GM12878 (cell line): Measurements from ENCODE around the gene METTL1. TPM values are rescaled to one million over a fixed set of nuclear protein-coding genes. Genes with fewer than 3 reads are reported as not detected.

Experiments
- ATAC-seq: fragments of 200-7000 bp; cut with Tn5 transposase; 3 replicates; pipeline ENCODE4 v1.9.1; 2020; ENCODE audit warnings: mild to moderate bottlenecking, moderate library complexity
- BruUV-seq: library from RNA; stranded (reverse); fragments of 400-500 nt; replicated peaks from 2 replicates; lab custom pipeline; 2021; lab: Mats Ljungman, UMichigan
- CTCF ChIA-PET: fragments of 300-600 bp; sonication (Branson Sonifier 250); formaldehyde crosslinking; extraction: SDS; loops from one replicate; lab custom pipeline; 2021; ENCODE audit warnings: inconsistent platforms; lab: Yijun Ruan, JAX
- POLR2A ChIA-PET: fragments of 350-600 bp; formaldehyde crosslinking; extraction: SDS; loops from one replicate; lab custom pipeline; 2021; ENCODE audit warnings: inconsistent platforms; lab: Charles Lee
- RAD21 ChIA-PET: fragments of 300-600 bp; sonication (Branson Sonifier 250); formaldehyde crosslinking; loops from one replicate; lab custom pipeline; 2023; ENCODE audit warnings: antibody characterized with exemption; ENCODE audit not compliant: unreplicated experiment; lab: Charles Lee
- SMC1A ChIA-PET: fragments of 300-600 bp; sonication (Branson Sonifier 250); formaldehyde crosslinking; loops from one replicate; lab custom pipeline; 2023; ENCODE audit not compliant: unreplicated experiment, uncharacterized antibody; lab: Charles Lee
- DNase-seq: peaks from one replicate; pipeline ENCODE4 v3.0.0-alpha.2; 2011; ENCODE audit warnings: low read depth, low spot score
- FAIRE-seq: peaks from 3 replicates; lab custom pipeline; 2011; peaks lifted over from hg19 to GRCh38; lab: Jason Lieb, UNC
- H2AFZ ChIP-seq: 2 replicates; pipeline ENCODE4 v1.6.0; 2011; ENCODE audit warnings: low read depth, low read length, control low read depth; ENCODE audit not compliant: control insufficient read depth
- H3K27ac ChIP-seq: 2 replicates; pipeline ENCODE4 v1.5.1; 2011; ENCODE audit warnings: control low read depth; ENCODE audit not compliant: control insufficient read depth, insufficient read depth
- H3K27me3 ChIP-seq, 2 experiments: replicated peaks in 1 of 2; 2 replicates each; pipeline versions ENCODE4 v1.6.0 to v1.6.1; 2011; ENCODE audit warnings: low read length in 1 of 2; ENCODE audit not compliant: control insufficient read depth in 2 of 2, insufficient read depth in 2 of 2
- H3K36me3 ChIP-seq, 2 experiments: 2 replicates each; pipeline ENCODE4 v1.5.1; 2011; ENCODE audit warnings: low read length in 1 of 2; ENCODE audit not compliant: control insufficient read depth in 2 of 2, insufficient read depth in 2 of 2
- H3K4me1 ChIP-seq: 2 replicates; pipeline ENCODE4 v1.6.1; 2011; ENCODE audit warnings: mild to moderate bottlenecking, low read length, moderate library complexity, mixed read lengths; ENCODE audit not compliant: control insufficient read depth, insufficient read depth
- H3K4me2 ChIP-seq: 2 replicates; pipeline ENCODE4 v1.6.0; 2011; ENCODE audit warnings: control low read depth; ENCODE audit not compliant: control insufficient read depth, insufficient read depth
- H3K4me3 ChIP-seq: fragments of 200-600 bp; sonication (generic); 2 replicates; pipeline ENCODE4 v1.5.1; 2016
- H3K79me2 ChIP-seq: 2 replicates; pipeline ENCODE4 v1.6.0; 2011; ENCODE audit warnings: low read length; ENCODE audit not compliant: control insufficient read depth, insufficient read depth
- H3K9ac ChIP-seq: 2 replicates; pipeline ENCODE4 v1.8.0; 2011; ENCODE audit warnings: low read length, control low read depth, mixed read lengths; ENCODE audit not compliant: control insufficient read depth, insufficient read depth
- H3K9me3 ChIP-seq: replicated peaks from 3 replicates; pipeline ENCODE4 v1.5.1; 2011; ENCODE audit warnings: mild to moderate bottlenecking, low read length; ENCODE audit not compliant: control insufficient read depth, insufficient read depth
- H4K20me1 ChIP-seq: 2 replicates; pipeline ENCODE4 v1.6.0; 2011; ENCODE audit not compliant: control insufficient read depth, insufficient read depth
- CBX3 ChIP-seq: fragments of 200-600 bp; sonication (generic); IDR thresholded peaks from 2 replicates; pipeline ENCODE4 v1.6.1; 2016; ENCODE audit warnings: low read depth, borderline replicate concordance
- CHD1 ChIP-seq: IDR thresholded peaks from 2 replicates; pipeline ENCODE4 v1.6.1; 2012; ENCODE audit warnings: low read depth, low read length, improper control_type of control experiment
- DPF2 ChIP-seq: fragments of 450-650 bp; IDR thresholded peaks from 2 replicates; pipeline ENCODE4 v1.6.1; 2017; ENCODE audit warnings: mild to moderate bottlenecking
- ETV6 ChIP-seq, 2 experiments: fragments of 450-650 bp in 1 of 2; IDR thresholded peaks in 1 of 2; conservative IDR thresholded peaks in 1 of 2; 2 replicates each; pipeline ENCODE4 v1.6.1; 2014; ENCODE audit warnings: antibody characterized with exemption in 1 of 2, borderline replicate concordance in 1 of 2, low read depth in 1 of 2, mild to moderate bottlenecking in 1 of 2, moderate library complexity in 1 of 2
- FOS ChIP-seq: IDR thresholded peaks from 3 replicates; pipeline ENCODE4 v1.6.1; 2011; ENCODE audit warnings: borderline replicate concordance; ENCODE audit not compliant: insufficient read length; ENCODE audit errors: extremely low read depth
- KAT2A ChIP-seq: conservative IDR thresholded peaks from 2 replicates; pipeline ENCODE4 v1.6.1; 2011; ENCODE audit warnings: low read depth, low read length; ENCODE audit not compliant: control insufficient read depth
- MYB ChIP-seq: fragments of 150-350 bp; IDR thresholded peaks from 2 replicates; pipeline ENCODE4 v1.6.1; 2014; ENCODE audit warnings: mild to moderate bottlenecking, low read depth, low read length, borderline replicate concordance
- RAD51 ChIP-seq: fragments of 450-650 bp; IDR thresholded peaks from 2 replicates; pipeline ENCODE4 v1.6.1; 2016; ENCODE audit warnings: moderate library complexity, mild to moderate bottlenecking, inconsistent platforms
- SP1 ChIP-seq: IDR thresholded peaks from one replicate; pipeline ENCODE4 v1.6.1; 2011; ENCODE audit warnings: low read depth, low read length
- SPI1 ChIP-seq: IDR thresholded peaks from 2 replicates; pipeline ENCODE4 v1.6.1; 2011; ENCODE audit warnings: low read depth, mild to moderate bottlenecking, low read length, moderate library complexity, borderline replicate concordance; ENCODE audit not compliant: insufficient read depth
- SREBF2 ChIP-seq: IDR thresholded peaks from 2 replicates; pipeline ENCODE4 v1.6.1; 2012; ENCODE audit warnings: mild to moderate bottlenecking, low read length
- TCF3 ChIP-seq: IDR thresholded peaks from 2 replicates; pipeline ENCODE4 v1.6.1; 2012; ENCODE audit warnings: low read depth, mild to moderate bottlenecking, low read length, borderline replicate concordance; ENCODE audit not compliant: insufficient read depth
- TCF7 ChIP-seq: IDR thresholded peaks from 2 replicates; pipeline ENCODE4 v1.6.1; 2014; ENCODE audit warnings: antibody characterized with exemption, borderline replicate concordance
- WGBS: methylation state at CpG from one replicate; pipeline ENCODE4 v1.1.6; 2016; ENCODE audit warnings: low lambda C conversion rate; ENCODE audit not compliant: insufficient replicate concordance, insufficient coverage; ENCODE audit errors: missing lambda C conversion rate; 5-methylcytosine and 5-hydroxymethylcytosine counted together
- in situ Hi-C: fragments of 300-500 bp; cut with MboI; formaldehyde crosslinking; loops from 9 replicates; pipeline ENCODE4 v1.14.3; 2018; ENCODE audit warnings: mixed read lengths
- intact Hi-C: fragments of 100-400 bp; cut with micrococcal nuclease; formaldehyde crosslinking; loops from one replicate; pipeline ENCODE4 v1.14.2; 2022; ENCODE audit not compliant: unreplicated experiment
- polyA plus RNA-seq, 11 experiments: library from polyadenylated mRNA; depleted of rRNA in 4 of 11; unstranded in 6 of 11; stranded (reverse) in 5 of 11; fragments of >200 nt; fragmentation: Nextera tagmentation in 4 of 11; fragmentation: Illumina TruSeq in 1 of 11; extraction: Ambion mirVana in 4 of 11; extraction: Trizol in 1 of 11; gene quantifications; 1 replicate in 1 of 11; 2 replicates in 10 of 11; pipeline versions ENCODE4 v1.2.1 to v1.2.3, GENCODE V29; 2011 to 2016; ENCODE audit warnings: inconsistent platforms in 2 of 11, missing spikeins in 2 of 11, low read depth in 1 of 11
- total RNA-seq, 4 experiments: library from RNA; depleted of rRNA in 3 of 4; stranded (reverse); fragments of >200 nt in 3 of 4; fragmentation: Illumina TruSeq in 1 of 4; extraction: Trizol in 1 of 4; gene quantifications; 2 replicates each; pipeline versions ENCODE4 v1.2.1 to v1.2.3, GENCODE V29; 2013 to 2021

The METTL1 gene
- total and polyA plus RNA-seq, 10 of the 15 experiments (the other 5 are each of a cell fraction or from before 2014, with no cell fraction given): 11.3 to 44.3 (median 30.6) TPM

DNA sequence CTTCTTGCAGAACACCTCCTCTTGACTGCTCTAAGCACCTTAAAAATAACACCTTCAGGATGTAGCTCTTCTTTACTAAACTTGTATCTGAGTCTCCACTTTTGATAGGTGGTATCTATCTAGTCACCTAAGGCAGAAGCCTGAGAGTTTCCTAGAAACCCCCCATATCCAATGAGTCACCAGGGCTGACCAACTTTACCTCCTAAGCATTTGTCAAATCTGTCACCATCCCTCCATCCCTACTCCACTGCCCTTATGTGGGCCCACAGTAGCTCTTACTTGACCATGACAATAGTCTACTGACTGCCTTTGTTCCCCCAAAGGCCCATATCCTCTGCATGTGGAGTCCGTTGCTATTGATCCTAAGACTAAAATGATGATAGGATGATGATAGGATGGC lies 30.7 kb upstream of the METTL1 start:
- Histone ChIP-seq H3K4me1 (no peaks in the 10 kb centered on the region), H2AFZ (no peak overlapping the region), H3K27ac (no peak overlapping the region), H3K9me3 (no peaks in the 10 kb centered on the region), H3K4me3 (no peak overlapping the region), H3K9ac (no peak overlapping the region), H3K4me2 (no peak overlapping the region), H3K36me3 (peaks cover 0 to 10% of the 10 kb centered on the region in 2 experiments; a peak in 3 of 4 replicates), H3K27me3 (no peaks in the 10 kb centered on the region), H3K79me2 (no peaks in the 10 kb centered on the region), H4K20me1 (no peaks in the 10 kb centered on the region)
- POLR2A ChIA-PET: no interaction called here
- BruUV-seq: no TSS peak
- no peak for DNase-seq
- in situ Hi-C loops: no loop called here
- intact Hi-C loops: loop anchor here (1.0 kb wide), 1 partner anchor 103 kb away; no protein-coding TSS in a partner anchor
- SMC1A ChIA-PET: interaction anchor here (1.0 to 3.1 kb wide), 9 partner anchors 8 to 101 kb away, joined by 3 to 22 read pairs (median 6); no protein-coding TSS in a partner anchor
- RAD21 ChIA-PET: interaction anchor here (1.2 to 2.5 kb wide), 5 partner anchors 94 to 112 kb away, joined by 3 to 14 read pairs (median 8); no protein-coding TSS in a partner anchor
- no peak for FAIRE-seq
- CTCF ChIA-PET: interaction anchor here (0.6 to 9.5 kb wide), 28 partner anchors 9 to 367 kb away, joined by 3 to 87 read pairs (median 4); partner anchors contain the start of genes AVIL and TSFM
- no peak for TF ChIP-seq MYB
- no peak for TF ChIP-seq KAT2A
- no peak for TF ChIP-seq SP1
- no peak for TF ChIP-seq SPI1
- TF ChIP-seq CBX3: no peak
- TF ChIP-seq DPF2: no peak
- TF ChIP-seq TCF7: no peak
- no peak for TF ChIP-seq RAD51
- no peak for TF ChIP-seq ETV6 (conservative IDR thresholded peaks at IDR 0.05 in 1 of 2, IDR thresholded peaks at IDR 0.05 in 1 of 2; ENCODE audit: borderline replicate concordance in 1 of 2, low read depth in 1 of 2)
- no peak for TF ChIP-seq SREBF2
- no peak for TF ChIP-seq TCF3
- no peak for TF ChIP-seq CHD1
- TF ChIP-seq FOS: no peak
- 78% methylated on average over 1 of the region's 1 CpG for WGBS
- ATAC-seq: no peak
